IPS DF 19.7 (cell line): Measurements from ENCODE around the gene SIK3.
"Not testable (repeated sequence)": the region's sequence is repeated elsewhere in the genome, so short reads cannot be mapped to it uniquely, and the experiment has no call there.

ENCODE experiments used
- DNase-seq: peaks from one replicate; pipeline ENCODE4 v3.0.0-alpha.2; 2013; ENCODE audit warnings: low read depth, low spot score

SIK3 gene

GRCh38 chr11:116827461-116827860 is 270.8 kb downstream of the SIK3 start:
- no peak for DNase-seq

GRCh38 chr11:116826751-116827431 is 271.3 kb downstream of the SIK3 start:
- no peak for DNase-seq

GRCh38 chr11:116825854-116826750 is 272.1 kb downstream of the SIK3 start:
- no peak for DNase-seq

- DNase-seq = no peak
These were observed 272.8 kb downstream of the SIK3 start for GRCh38 chr11:116825434-116825833.

- no peak for DNase-seq
These were observed 275.0 kb downstream of the SIK3 start, which contains the start of gene APOA4 for GRCh38 chr11:116823031-116823843. APOA4 (minus strand) TSS chr11:116823304; CDS start chr11:116823191, 113 bp downstream.

GRCh38 chr11:116822575-116822974 is 275.7 kb downstream of the SIK3 start:
- no peak for DNase-seq

- DNase-seq = no peak
These were observed 276.9 kb downstream of the SIK3 start for GRCh38 chr11:116821050-116821918.

- DNase-seq = no peak
These were observed 279.2 kb downstream of the SIK3 start for GRCh38 chr11:116819049-116819448.

GRCh38 chr11:116814502-116814901 is 283.7 kb downstream of the SIK3 start:
- no peak for DNase-seq

- DNase-seq = no peak
These were observed 284.3 kb downstream of the SIK3 start for GRCh38 chr11:116813781-116814471.

GRCh38 chr11:116813170-116813569 is 285.1 kb downstream of the SIK3 start:
- no peak for DNase-seq

GRCh38 chr11:116812109-116812508 is 286.1 kb downstream of the SIK3 start:
- DNase-seq = no peak

GRCh38 chr11:116811194-116811593 is 287.0 kb downstream of the SIK3 start:
- DNase-seq = no peak

- no peak for DNase-seq
These were observed 289.7 kb downstream of the SIK3 start for GRCh38 chr11:116808262-116809175.

- no peak for DNase-seq
These were observed 290.5 kb downstream of the SIK3 start for GRCh38 chr11:116807601-116808261.

GRCh38 chr11:116804001-116804400 is 294.2 kb downstream of the SIK3 start:
- no peak for DNase-seq

- DNase-seq = not testable (repeated sequence)
These were observed 296.6 kb downstream of the SIK3 start for GRCh38 chr11:116801662-116802061.

GRCh38 chr11:116800610-116801009 is 297.6 kb downstream of the SIK3 start:
- DNase-seq = no peak

GRCh38 chr11:116798368-116798767 is 299.9 kb downstream of the SIK3 start:
- DNase-seq = no peak
